C4-2B (cell line): ENCODE data around the gene TCP11X2.
A peak's percentile ranks its signal among the peaks of the same experiment; 100 is the strongest.
"Not testable (repeated sequence)": the region's sequence is repeated elsewhere in the genome, so short reads cannot be mapped to it uniquely, and the experiment has no call there.

Experiments
- H3K27ac ChIP-seq: fragments of 450-650 bp; 2 replicates; pipeline ENCODE4 v1.5.1; 2017
- CTCF ChIP-seq: fragments of 450-650 bp; conservative IDR thresholded peaks from 2 replicates; pipeline ENCODE4 v1.5.1; 2017; ENCODE audit warnings: mild to moderate bottlenecking
- ZFX ChIP-seq: fragments of 450-650 bp; IDR thresholded peaks from 2 replicates; pipeline ENCODE4 v1.6.1; 2017

Gene TCP11X2

GRCh38 chrX:102471762-102472220 is at the start of gene TCP11X2:
TCP11X2 (minus strand) TSS chrX:102471812.
- not testable (repeated sequence) for H3K27ac ChIP-seq

GRCh38 chrX:102517326-102517725 is 45.7 kb upstream of the TCP11X2 start:
- TF ChIP-seq CTCF (peak; percentile 37), ZFX (no peak)
- no peak overlapping the region for H3K27ac ChIP-seq

- peak within 1 kb of the TSS; percentile 52 for H3K27ac ChIP-seq
- TF ChIP-seq CTCF (no peak), ZFX (no peak)
Measured at GRCh38 chrX:102515975-102516941, 44.6 kb upstream of the TCP11X2 start, which contains the start of gene TMSB15A. TMSB15A (minus strand) TSS chrX:102516739.

- no peak for TF ChIP-seq CTCF
- TF ChIP-seq ZFX: no peak
Measured at GRCh38 chrX:102514536-102514935, 42.9 kb upstream of the TCP11X2 start.

GRCh38 chrX:102498732-102499131 is 27.1 kb upstream of the TCP11X2 start:
- TF ChIP-seq ZFX: no peak
- no peak for TF ChIP-seq CTCF
- H3K27ac ChIP-seq: no peak overlapping the region

More at GRCh38 chrX:102514536-102514935, 42.9 kb upstream of the TCP11X2 start:
- H3K27ac ChIP-seq: no peak overlapping the region

GRCh38 chrX:102491766-102492165 is 20.2 kb upstream of the TCP11X2 start:
- H3K27ac ChIP-seq: no peak overlapping the region
- no peak for TF ChIP-seq CTCF
- TF ChIP-seq ZFX: no peak

- not testable (repeated sequence) for H3K27ac ChIP-seq
Measured at GRCh38 chrX:102478765-102479164, 7.2 kb upstream of the TCP11X2 start.

- H3K27ac ChIP-seq: not testable (repeated sequence)
Measured at GRCh38 chrX:102470215-102470614, 1.4 kb downstream of the TCP11X2 start.

GRCh38 chrX:102458615-102459014 is 13.0 kb downstream of the TCP11X2 start:
- not testable (repeated sequence) for H3K27ac ChIP-seq

GRCh38 chrX:102439908-102440307 is 31.7 kb downstream of the TCP11X2 start, which contains the start of gene NXF2B:
NXF2B (minus strand) TSS chrX:102440008; CDS start chrX:102380036, 59,972 bp downstream.
- not testable (repeated sequence) for H3K27ac ChIP-seq

- not testable (repeated sequence) for H3K27ac ChIP-seq
Measured at GRCh38 chrX:102414493-102414892, 57.1 kb downstream of the TCP11X2 start.
